CD4-positive, alpha-beta T cell (primary cell): ENCODE measurements around the gene ATP13A5. TPM values are rescaled to one million over a fixed set of nuclear protein-coding genes. Genes with fewer than 3 reads are reported as not detected.

Source experiments
- ATAC-seq: fragments of 200-7000 bp; cut with Tn5 transposase; one replicate; pipeline ENCODE4 v1.10.0; 2022; ENCODE audit warnings: mild to moderate bottlenecking; ENCODE audit not compliant: poor library complexity
- CTCF ChIA-PET: fragments of 350-600 bp; sonication (Branson Sonifier 250); formaldehyde crosslinking; loops from one replicate; lab custom pipeline; 2021; ENCODE audit warnings: antibody characterized with exemption, inconsistent platforms; lab: Charles Lee
- POLR2A ChIA-PET: fragments of 350-600 bp; sonication (Branson Sonifier 250); formaldehyde crosslinking; loops from one replicate; lab custom pipeline; 2021; ENCODE audit warnings: antibody characterized with exemption, inconsistent platforms; lab: Charles Lee
- DNase-seq, 14 experiments: peaks; one replicate each; pipeline ENCODE4 v3.0.0-alpha.2; 2013 to 2020; ENCODE audit warnings: mixed read lengths in 2 of 14
- H3K27ac ChIP-seq, 2 donors: one replicate each; pipeline versions ENCODE4 v1.5.1 to v1.7.0; 2013; ENCODE audit warnings: low read length in 2 of 2, low read depth in 1 of 2, mild to moderate bottlenecking in 1 of 2
- H3K27me3 ChIP-seq, 2 experiments: 1 replicate in 1 of 2; 2 replicates in 1 of 2; pipeline versions ENCODE4 v1.6.1 to v1.7.0; 2013; ENCODE audit warnings: low read length in 2 of 2, control low read depth in 1 of 2, mild to moderate bottlenecking in 1 of 2, moderate library complexity in 1 of 2; ENCODE audit not compliant: insufficient read depth in 2 of 2, control insufficient read depth in 1 of 2
- H3K36me3 ChIP-seq: one replicate; pipeline ENCODE4 v1.6.1; 2013; ENCODE audit warnings: low read length, control low read depth; ENCODE audit not compliant: insufficient read depth
- H3K4me1 ChIP-seq: one replicate; pipeline ENCODE4 v1.6.1; 2013; ENCODE audit warnings: low read length, control low read depth; ENCODE audit not compliant: insufficient read depth
- H3K4me3 ChIP-seq: one replicate; pipeline ENCODE4 v1.5.1; 2013; ENCODE audit warnings: mild to moderate bottlenecking, low read length, moderate library complexity
- H3K9me3 ChIP-seq, 2 experiments: 1 replicate in 1 of 2; 2 replicates in 1 of 2; pipeline versions ENCODE4 v1.6.1 to v1.7.0; 2013; ENCODE audit warnings: low read length in 2 of 2, mild to moderate bottlenecking in 2 of 2, control low read depth in 1 of 2, moderate library complexity in 1 of 2; ENCODE audit not compliant: control insufficient read depth in 1 of 2, insufficient read depth in 1 of 2
- H3K27ac Mint-ChIP-seq: one replicate; pipeline ENCODE4 v1.8.0; 2020; ENCODE audit warnings: mixed read lengths
- H3K27me3 Mint-ChIP-seq: one replicate; pipeline ENCODE4 v1.8.0; 2021; ENCODE audit warnings: mixed read lengths
- H3K36me3 Mint-ChIP-seq: one replicate; pipeline ENCODE4 v1.8.0; 2021; ENCODE audit warnings: low read depth, mixed read lengths
- H3K4me1 Mint-ChIP-seq: one replicate; pipeline ENCODE4 v1.8.0; 2021; ENCODE audit warnings: low read depth, mixed read lengths
- H3K4me3 Mint-ChIP-seq: one replicate; pipeline ENCODE4 v1.8.0; 2020; ENCODE audit warnings: mild to moderate bottlenecking, mixed read lengths
- H3K9me3 Mint-ChIP-seq: one replicate; pipeline ENCODE4 v1.8.0; 2020; ENCODE audit warnings: mixed read lengths
- intact Hi-C, 2 experiments: fragments of 100-400 bp; cut with DNase I in 1 of 2; cut with micrococcal nuclease in 1 of 2; formaldehyde crosslinking; loops; one replicate each; pipeline versions ENCODE4 v1.15.1 to v1.9.0; 2023 to 2025; cut with DNase I, micrococcal nuclease
- total RNA-seq, 174 experiments: library from RNA in 2 of 174; stranded (reverse) in 2 of 174; gene quantifications; one replicate each; pipeline ENCODE4 v1.2.3 and lab custom pipeline; 2021 to 2026
- TF ChIP-seq, protein P1 (sequence below): fragments of 200-600 bp; IDR thresholded peaks from one replicate; pipeline ENCODE4 v1.8.0; 2022; ENCODE audit warnings: antibody characterized with exemption, mild to moderate bottlenecking

Gene ATP13A5
- total RNA-seq, 2 experiments from 2014 or later = not detected

DNA sequence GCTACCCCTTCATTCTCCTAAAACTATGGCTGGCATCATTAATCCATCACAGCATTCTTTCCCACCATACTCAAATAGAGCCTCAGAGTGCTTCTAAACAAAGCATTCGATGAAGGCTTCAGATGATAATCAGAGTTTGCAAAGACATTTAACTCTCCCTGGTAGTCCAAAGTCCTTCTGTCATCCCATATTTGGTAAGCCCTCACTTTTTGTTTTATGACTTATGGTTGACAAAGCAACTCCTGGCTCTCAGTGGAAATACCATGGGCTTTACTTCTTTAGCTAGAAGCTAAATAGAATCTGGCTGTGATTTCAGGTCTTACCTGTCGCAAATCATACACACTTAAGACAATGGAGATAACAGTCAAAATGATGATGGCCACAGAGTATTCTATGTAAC is 27.8 kb downstream of the ATP13A5 start:
- ChIA-PET POLR2A (no interaction called here), CTCF (no interaction called here)
- Histone ChIP-seq H3K4me1 (no peaks in the 10 kb centered on the region), H3K9me3 (no peaks in the 10 kb centered on the region), H3K36me3 (no peaks in the 10 kb centered on the region), H3K27me3 (no peaks in the 10 kb centered on the region), H3K4me3 (no peak overlapping the region), H3K27ac (no peak overlapping the region)
- Mint-ChIP-seq H3K27me3 (peaks cover 13% of the 10 kb centered on the region), H3K9me3 (peaks cover 3% of the 10 kb centered on the region), H3K36me3 (no peaks in the 10 kb centered on the region), H3K4me3 (no peak overlapping the region), H3K4me1 (no peaks in the 10 kb centered on the region), H3K27ac (no peak overlapping the region)
- TF ChIP-seq, protein P1, sequence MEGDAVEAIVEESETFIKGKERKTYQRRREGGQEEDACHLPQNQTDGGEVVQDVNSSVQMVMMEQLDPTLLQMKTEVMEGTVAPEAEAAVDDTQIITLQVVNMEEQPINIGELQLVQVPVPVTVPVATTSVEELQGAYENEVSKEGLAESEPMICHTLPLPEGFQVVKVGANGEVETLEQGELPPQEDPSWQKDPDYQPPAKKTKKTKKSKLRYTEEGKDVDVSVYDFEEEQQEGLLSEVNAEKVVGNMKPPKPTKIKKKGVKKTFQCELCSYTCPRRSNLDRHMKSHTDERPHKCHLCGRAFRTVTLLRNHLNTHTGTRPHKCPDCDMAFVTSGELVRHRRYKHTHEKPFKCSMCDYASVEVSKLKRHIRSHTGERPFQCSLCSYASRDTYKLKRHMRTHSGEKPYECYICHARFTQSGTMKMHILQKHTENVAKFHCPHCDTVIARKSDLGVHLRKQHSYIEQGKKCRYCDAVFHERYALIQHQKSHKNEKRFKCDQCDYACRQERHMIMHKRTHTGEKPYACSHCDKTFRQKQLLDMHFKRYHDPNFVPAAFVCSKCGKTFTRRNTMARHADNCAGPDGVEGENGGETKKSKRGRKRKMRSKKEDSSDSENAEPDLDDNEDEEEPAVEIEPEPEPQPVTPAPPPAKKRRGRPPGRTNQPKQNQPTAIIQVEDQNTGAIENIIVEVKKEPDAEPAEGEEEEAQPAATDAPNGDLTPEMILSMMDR = no peak
- no peak for ATAC-seq
- intact Hi-C loops = no loop called here
- DNase-seq = no peak

DNA sequence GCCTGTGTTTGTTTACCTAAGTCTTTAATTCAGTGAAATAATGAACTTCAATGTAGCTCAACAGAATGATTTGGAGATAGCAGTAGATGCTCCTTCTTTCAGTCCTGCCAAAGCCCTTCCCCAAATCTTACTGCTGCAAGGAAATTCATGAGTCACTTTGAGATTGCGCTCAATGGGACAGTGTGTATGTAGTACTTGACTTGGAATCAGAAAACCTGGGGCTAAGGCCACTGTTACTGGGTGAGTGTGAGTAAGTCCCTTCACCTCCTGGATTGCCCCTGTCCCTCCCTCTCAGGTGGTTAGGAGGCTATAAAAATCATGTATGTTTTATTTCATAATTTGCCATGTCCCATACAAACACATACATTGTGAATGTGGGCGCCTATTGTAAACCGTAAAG is 29.9 kb downstream of the ATP13A5 start:
- peaks cover 13% of the 10 kb centered on the region for H3K27me3 Mint-ChIP-seq
- H3K36me3 Mint-ChIP-seq = no peaks in the 10 kb centered on the region
- no peaks in the 10 kb centered on the region for H3K4me1 ChIP-seq
- no peak overlapping the region for H3K27ac ChIP-seq
- ChIA-PET CTCF (no interaction called here), POLR2A (no interaction called here)
- TF ChIP-seq, protein P1 = no peak
- ATAC-seq = no peak
- H3K9me3 Mint-ChIP-seq = peaks cover 3% of the 10 kb centered on the region
- intact Hi-C loops = no loop called here
- H3K27ac Mint-ChIP-seq = no peak overlapping the region
- no peaks in the 10 kb centered on the region for H3K27me3 ChIP-seq
- H3K4me1 Mint-ChIP-seq = no peaks in the 10 kb centered on the region
- H3K4me3 Mint-ChIP-seq = no peak overlapping the region
- no peak for DNase-seq
- no peak overlapping the region for H3K4me3 ChIP-seq
- no peaks in the 10 kb centered on the region for H3K36me3 ChIP-seq
- no peaks in the 10 kb centered on the region for H3K9me3 ChIP-seq

DNA sequence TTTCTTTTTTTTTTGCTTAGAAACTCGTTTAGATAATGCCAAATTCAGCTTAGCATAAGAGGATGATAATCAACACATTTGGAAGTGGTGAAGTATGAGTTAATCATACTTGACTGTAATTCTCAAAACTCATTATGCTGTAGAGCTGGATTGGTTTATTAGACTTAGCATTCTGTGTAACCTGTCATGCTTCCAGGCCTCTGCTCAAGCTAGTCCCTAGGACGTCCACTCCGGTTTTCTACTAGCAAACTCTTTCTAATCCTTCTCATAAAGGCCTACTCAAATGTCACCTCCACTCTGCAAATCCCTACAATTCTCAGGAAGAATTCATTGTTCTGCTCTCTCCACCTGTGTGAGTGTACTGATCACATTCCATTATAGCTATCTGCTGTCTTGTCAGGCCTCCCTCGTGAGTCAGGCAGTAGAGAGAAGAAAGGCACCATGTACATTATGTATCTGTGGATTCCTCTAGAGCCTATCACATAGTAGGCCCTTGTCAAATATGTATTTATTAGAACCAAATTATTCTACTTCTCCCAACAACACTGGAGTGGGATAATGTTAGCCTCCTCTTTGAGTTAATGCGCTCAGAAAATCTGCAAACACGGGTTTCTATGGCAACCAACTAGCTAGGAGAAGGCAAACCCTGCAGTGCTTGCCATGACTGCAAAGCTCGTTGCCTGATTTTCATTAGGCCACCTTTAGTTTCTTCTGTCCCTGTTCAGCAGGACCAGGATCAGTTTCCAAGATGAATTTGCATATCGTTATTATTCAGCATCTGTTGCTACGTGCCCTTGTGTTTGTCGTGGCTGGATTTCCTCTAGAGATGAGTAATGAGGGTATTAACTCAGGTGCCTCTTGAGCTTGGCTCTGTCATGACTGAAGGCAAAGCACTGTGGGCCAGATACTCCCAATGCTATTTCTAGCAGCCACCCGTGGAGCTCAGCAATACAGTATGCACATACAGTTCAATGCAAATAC is 30.7 kb downstream of the ATP13A5 start:
- no peaks in the 10 kb centered on the region for H3K9me3 Mint-ChIP-seq
- peaks cover 18% of the 10 kb centered on the region for H3K27me3 Mint-ChIP-seq
- H3K36me3 Mint-ChIP-seq = no peaks in the 10 kb centered on the region
- H3K4me1 Mint-ChIP-seq = no peaks in the 10 kb centered on the region
- Histone ChIP-seq H3K9me3 (no peaks in the 10 kb centered on the region), H3K27me3 (no peaks in the 10 kb centered on the region), H3K4me1 (no peaks in the 10 kb centered on the region), H3K4me3 (no peak overlapping the region), H3K27ac (no peak overlapping the region), H3K36me3 (no peaks in the 10 kb centered on the region)
- ChIA-PET POLR2A (no interaction called here), CTCF (no interaction called here)
- TF ChIP-seq, protein P1 = no peak
- no peak for DNase-seq
- H3K4me3 Mint-ChIP-seq = no peak overlapping the region
- H3K27ac Mint-ChIP-seq = no peak overlapping the region
- ATAC-seq = no peak
- intact Hi-C loops = no loop called here
